NCI-H748 (cell line): Measurements from ENCODE around the gene GPC2.
"Not testable (repeated sequence)": the region's sequence is repeated elsewhere in the genome, so short reads cannot be mapped to it uniquely, and the experiment has no call there.

Experiments
- DNase-seq: peaks from one replicate; lab custom pipeline; 2025; ENCODE audit not compliant: unreplicated experiment; lab: John Stamatoyannopoulos, UW

Gene GPC2, protein sequence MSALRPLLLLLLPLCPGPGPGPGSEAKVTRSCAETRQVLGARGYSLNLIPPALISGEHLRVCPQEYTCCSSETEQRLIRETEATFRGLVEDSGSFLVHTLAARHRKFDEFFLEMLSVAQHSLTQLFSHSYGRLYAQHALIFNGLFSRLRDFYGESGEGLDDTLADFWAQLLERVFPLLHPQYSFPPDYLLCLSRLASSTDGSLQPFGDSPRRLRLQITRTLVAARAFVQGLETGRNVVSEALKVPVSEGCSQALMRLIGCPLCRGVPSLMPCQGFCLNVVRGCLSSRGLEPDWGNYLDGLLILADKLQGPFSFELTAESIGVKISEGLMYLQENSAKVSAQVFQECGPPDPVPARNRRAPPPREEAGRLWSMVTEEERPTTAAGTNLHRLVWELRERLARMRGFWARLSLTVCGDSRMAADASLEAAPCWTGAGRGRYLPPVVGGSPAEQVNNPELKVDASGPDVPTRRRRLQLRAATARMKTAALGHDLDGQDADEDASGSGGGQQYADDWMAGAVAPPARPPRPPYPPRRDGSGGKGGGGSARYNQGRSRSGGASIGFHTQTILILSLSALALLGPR

DNA sequence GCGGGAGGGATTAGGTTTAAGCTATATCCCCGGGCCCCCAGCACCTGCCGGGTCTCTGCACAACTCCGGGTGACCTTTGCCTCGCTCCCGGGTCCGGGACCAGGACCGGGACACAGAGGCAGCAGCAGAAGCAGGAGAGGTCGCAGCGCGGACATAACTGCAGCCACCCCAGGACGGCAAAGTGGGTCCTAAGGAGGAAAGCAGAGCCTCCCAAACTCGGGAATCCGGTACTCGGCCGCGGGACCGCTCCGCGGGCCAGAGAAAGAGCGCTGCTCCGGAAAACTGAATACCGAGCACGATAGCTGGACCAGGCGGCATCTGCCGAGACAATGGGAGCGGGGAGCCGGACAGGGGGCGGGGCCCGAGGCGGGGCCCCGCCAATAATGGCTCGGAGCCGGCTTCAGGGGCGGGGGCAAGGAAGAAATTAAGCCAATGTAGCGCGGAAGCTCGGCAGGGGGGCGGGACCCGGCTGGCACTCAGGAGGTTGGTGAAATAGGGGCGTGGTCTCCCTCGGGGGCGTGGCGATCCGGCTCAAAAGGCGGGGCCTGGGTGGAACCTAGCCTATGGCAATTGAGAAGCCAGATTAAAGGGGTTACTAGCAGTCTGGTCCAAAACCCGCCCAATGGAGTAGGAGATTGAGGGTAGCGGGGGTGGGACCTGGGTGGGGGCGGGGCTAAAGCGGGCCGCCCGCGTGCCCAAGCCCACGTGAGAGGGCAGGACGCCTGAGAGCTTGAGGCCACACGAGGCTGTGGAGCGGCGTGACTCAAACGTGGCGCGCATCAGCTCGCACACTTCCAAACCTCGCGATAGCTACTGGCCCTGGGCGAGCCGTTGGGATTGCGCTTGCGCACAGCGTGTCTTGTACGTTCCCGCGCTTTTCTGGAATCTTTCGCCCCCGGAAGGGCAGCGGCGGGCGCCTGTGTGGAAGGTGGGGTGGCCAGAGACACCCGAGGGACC is at the start of gene GPC2, which contains the start of gene STAG3:
Gene GPC2 (minus strand): TSS at position 337 of the 957 bp plus-strand sequence. CDS start 182 bp downstream, at position 155.
Gene STAG3 (plus strand): TSS at position 874 of the 957 bp plus-strand sequence. CDS start 2,639 bp downstream, outside the sequence.
- DNase-seq: peak; percentile 94

DNA sequence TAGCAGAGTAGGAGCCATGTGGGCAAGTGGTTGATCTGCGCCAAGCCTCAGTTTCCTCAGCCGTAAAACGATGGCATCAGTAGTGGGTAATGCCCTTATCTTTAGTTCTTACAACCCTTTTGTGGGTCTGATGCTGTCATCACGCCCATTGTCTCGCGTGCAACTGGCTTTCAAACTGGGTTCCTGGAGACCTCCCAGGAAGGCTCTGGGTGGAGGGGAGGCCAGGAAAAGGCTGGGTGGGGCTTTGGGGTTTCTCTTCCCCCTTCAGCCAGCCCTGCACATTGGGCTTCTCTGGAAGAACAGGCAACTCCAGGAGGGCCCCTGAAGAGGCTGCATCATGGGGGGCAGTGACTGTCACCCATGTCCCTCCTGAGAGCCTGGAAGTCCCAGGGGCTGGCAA is 47.7 kb upstream of the GPC2 start:
- not testable (repeated sequence) for DNase-seq

DNA sequence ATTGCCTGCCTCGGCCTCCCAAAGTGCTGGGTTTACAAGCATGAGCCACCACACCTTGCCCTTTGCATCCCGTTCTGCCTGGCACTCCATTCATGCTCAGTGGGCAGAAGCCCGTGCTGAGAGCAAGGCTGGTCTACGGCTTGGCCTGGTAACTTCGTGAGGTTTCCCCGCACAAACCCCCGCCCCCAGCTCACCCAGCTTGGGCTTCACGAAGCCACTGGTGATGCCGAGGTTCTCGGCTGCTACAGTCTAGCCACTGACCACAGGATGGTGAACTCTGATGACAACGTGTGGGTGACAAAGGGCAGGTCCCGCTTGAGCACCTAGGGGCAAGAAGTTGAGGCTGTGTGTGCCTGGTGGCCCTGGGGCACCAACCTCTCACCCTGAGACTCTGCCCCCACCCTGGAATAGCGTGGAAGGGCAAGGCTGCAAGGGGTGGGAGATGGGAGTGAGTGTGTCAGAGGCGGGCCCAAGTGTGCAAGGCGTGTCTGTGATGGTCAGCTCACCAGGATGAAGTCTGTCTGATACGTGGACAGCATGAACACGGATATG is 46.3 kb upstream of the GPC2 start:
- DNase-seq: not testable (repeated sequence)

DNA sequence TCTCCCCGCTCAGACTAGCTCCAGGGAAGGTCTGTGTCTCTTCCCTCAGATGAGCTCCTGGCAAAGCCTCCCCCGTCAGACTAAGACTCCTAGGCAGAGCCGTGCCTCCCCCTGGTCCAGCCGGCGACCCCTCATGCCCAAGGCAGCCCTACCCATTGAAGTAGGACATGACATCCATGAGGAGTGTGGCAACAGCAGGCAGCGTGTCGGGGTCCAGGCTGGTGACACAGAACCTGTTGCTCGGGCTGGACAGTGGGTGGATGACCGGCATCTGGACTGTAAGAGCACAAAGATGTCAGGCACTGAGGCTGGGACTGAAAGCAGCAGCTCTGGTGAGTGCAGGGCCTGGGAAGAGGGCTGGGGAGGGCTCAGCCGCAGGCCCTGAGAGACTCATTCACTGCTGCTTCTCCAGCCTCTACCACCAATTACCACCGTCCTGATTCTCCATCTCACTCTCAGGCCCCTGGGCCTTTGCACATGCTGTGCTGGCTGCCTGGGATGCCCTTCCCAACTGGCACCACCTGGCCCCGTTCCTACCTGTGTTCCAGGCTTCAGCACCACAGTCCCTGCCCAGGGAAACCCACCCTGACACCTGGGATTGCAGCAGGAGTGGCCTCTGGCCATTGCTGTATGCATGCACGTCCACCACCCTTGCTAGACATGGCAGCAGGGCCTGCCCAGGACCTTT is 45.4 kb upstream of the GPC2 start:
- no peak for DNase-seq

DNA sequence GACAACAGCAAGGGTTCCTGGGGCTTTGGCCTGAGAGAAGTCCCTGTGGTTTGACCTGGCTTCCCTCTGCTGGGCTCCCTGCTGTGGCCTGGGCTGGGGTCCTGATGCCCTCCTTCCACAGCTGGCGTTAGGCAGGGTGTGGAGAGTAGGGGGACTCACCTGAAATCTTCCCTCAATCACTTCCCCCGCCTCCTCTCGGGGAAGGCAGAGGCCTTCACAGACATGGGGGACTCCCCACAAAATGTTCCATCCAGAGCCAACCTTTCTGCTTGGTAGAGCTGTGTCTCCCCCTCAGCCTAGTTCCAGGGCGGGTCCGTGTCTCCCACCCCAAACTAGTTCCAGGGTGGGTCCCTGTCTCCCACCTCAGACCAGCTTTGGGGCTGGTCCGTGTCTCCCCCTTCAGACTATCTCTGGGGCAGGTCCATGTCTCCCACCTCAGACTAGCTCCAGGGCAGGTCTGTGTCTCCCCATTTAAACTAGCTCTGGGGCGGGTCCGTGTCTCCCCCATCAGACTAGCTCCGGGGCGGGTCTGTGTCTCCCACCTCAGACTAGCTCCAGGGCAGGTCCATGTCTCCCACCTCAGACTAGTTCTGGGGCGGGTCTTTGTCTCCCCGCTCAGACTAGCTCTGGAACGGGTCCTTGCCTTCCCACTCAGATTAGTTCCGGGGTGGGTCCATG is 44.7 kb upstream of the GPC2 start:
- no peak for DNase-seq

DNA sequence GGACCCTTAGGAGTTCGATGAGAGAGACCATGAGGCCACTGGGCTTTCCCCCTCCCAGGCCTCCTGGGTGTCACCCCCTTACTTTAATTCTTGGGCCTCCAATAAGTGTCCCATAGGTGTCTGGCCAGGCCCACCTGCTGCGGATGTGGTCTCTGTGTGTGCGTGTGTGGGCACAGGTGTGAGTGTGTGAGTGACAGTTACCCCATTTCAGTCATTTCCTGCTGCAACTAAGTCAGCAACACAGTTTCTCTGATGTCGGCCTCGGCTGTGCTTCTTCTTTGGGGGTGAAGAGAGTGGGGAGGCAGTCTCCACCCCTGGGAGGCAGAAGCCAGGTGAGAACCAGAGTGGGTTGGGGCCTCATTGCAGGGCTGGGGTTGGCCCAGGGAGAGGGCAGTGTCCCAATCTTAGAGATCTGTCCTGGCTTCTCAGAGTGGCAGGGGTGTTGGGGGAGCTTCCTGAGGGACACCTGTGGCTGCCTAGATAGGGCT is 44.1 kb upstream of the GPC2 start:
- no peak for DNase-seq

DNA sequence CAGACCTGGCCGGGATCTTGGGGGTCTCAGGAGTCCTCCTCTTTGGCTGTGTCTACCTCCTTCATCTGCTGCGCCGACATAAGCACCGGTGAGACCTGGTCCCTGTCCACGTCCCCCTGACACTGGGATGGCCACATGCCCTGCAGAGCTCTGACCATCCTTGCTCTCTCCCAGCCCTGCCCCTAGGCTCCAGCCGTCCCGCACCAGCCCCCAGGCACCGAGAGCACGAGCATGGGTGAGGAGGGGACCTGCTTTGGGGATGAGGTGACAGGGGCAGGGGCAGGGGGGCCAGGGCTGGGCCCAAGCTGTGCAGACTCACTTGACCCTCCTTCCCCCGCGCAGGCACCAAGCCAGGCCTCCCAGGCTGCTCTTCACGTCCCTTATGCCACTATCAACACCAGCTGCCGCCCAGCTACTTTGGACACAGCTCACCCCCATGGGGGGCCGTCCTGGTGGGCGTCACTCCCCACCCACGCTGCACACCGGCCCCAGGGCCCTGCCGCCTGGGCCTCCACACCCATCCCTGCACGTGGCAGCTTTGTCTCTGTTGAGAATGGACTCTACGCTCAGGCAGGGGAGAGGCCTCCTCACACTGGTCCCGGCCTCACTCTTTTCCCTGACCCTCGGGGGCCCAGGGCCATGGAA is 43.5 kb upstream of the GPC2 start:
- no peak for DNase-seq

DNA sequence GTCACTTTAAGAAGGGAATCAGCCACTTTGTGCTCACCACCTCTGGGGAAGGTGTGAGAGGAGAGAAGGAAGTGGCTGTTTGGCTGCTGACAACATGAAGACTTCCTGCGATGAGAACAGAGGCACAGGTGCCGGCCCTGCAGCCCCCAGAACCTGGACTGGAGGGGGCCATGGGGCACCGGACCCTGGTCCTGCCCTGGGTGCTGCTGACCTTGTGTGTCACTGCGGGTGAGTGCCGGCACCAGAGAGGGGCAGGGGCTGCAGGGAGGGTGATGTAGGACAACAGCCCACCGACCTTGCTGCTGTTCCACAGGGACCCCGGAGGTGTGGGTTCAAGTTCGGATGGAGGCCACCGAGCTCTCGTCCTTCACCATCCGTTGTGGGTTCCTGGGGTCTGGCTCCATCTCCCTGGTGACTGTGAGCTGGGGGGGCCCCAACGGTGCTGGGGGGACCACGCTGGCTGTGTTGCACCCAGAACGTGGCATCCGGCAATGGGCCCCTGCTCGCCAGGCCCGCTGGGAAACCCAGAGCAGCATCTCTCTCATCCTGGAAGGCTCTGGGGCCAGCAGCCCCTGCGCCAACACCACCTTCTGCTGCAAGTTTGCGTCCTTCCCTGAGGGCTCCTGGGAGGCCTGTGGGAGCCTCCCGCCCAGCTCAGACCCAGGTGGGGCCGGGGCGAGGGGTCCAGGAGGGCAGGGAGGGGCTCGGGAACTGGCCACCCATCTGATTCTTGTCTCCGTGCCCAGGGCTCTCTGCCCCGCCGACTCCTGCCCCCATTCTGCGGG is 42.8 kb upstream of the GPC2 start, which contains the start of gene PVRIG:
Gene PVRIG (plus strand): TSS at position 149 of the 785 bp plus-strand sequence. CDS start 22 bp downstream, at position 171.
- not testable (repeated sequence) for DNase-seq

DNA sequence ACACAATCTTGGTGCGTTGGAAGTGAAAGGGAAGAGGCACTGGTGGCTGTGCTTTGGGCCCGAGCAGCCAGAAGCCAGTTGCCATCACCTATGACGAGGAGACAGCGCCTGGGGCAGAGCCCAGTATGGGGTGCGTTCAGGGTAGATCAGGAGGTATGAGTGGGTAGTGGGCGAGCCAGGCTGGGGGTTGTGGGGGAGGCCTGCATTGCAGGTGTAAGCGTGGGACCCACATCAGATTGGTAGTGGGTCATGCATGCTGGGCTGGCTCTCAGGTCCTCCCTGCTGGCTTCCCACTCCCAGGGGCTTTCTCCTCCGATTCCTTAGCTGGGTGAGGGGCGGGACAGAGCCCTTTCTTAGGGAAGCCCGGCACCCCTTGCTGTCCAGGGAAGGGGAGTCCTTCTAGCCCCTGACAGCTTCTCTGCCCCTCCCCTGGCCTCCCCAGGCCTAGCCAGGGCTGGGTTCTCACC is 42.1 kb upstream of the GPC2 start:
- DNase-seq: no peak

DNA sequence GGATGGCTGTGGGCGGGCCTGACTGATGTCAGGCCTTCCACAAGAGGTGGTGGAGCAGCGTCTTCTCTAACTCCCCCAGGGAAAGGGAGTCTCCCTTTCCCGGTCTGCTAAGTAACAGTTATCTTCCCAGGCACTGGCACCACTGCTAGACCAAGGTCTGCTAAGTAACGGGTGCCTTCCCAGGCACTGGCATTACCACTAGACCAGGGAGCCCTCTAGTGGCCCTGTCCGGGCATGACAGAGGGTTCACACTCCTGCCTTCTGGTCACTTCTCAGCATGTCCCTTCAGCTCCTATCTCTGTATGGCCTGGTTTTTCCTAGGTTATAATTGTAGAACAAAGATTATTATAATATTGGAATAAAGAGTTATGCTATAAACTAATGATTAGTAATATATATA is 40.8 kb upstream of the GPC2 start:
- peak; percentile 36 for DNase-seq

DNA sequence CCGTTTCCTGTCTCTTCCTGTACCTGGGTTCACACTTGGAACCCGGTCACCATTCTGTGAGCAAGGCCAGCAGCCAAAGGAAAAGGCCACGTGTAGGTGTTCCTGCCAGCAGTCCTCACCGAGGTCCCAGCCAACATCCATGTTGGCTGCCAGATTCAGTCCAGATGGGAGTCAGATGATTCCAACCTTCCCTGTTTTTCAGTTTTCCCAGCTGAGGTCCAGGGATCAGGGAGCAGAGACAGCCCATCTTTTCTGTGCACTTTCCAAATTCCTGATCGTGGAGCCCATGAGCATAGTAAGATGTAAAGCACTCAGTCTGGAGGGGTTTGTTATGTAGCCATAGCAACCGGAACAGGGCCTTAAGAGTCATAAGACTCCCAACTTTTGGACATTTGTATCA is 38.7 kb upstream of the GPC2 start:
- DNase-seq: no peak

DNA sequence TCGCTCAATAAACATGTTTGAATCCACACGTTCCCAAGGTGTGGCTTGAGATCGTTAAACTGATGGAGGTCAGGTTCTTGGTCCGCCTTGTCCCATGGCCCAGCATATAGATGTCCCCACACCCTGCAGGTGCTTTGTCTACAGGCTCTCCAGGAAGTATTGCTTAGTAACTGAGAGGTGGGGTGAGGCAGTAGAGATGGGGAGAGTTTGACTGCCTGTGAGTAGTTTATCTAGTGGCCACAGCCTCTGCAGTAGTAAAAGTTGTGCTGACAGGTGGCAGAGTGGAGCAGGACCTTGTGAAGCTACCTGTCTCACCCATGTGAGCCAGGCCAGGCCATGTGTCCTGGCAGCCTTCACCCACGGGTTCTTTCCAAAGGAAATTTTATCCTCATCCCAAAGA is 37.2 kb upstream of the GPC2 start:
- DNase-seq: not testable (repeated sequence)

DNA sequence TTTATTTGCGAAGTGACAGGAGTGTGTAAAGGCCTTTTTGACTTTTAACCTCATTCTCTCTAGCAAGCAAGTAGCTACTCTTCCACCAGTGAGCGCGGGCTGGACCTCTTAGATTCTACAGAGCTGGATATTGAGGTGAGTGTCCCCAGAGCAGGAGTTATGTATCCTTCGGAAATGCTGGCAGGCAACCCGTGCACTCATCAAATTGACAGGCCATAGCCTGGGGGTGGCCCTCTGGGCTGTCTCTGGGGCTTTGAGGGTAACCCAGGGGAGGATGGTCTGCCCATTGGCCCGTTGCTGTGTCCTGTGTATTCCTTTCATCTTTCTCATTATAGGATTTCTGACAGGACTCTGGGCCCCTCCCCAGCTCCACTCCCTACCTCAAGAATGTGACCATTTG is 36.5 kb upstream of the GPC2 start:
- DNase-seq: no peak

DNA sequence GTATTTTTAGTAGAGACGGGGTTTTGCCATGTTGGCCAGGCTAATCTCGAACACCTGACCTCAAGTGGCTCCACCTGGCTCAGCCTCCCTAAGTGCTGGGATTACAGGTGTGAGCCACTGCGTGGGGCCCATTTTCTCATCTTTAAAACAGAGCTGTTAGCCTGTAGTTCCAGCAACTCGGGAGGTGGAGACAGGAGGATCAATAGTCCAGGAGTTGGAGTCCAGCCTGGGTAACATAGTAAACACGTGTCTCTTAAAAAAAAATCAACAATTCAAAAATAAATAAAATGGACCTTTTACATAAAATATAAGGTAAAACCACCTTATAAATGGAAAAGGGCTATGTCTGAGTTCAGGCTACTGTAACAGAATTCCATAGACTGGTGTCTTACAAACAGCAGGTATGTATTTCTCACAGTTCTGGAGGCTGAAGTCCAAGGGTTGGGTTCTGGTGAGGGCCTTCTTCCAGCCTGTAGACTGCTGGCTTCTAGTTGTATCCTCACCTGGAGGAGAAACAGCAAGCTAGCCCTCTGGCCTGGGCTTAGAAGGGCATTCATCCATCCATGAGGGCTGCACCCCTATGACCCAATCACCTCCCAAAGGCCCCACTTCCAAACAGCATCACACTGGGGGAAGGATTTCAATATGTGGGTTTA is 35.6 kb upstream of the GPC2 start:
- DNase-seq: no peak

DNA sequence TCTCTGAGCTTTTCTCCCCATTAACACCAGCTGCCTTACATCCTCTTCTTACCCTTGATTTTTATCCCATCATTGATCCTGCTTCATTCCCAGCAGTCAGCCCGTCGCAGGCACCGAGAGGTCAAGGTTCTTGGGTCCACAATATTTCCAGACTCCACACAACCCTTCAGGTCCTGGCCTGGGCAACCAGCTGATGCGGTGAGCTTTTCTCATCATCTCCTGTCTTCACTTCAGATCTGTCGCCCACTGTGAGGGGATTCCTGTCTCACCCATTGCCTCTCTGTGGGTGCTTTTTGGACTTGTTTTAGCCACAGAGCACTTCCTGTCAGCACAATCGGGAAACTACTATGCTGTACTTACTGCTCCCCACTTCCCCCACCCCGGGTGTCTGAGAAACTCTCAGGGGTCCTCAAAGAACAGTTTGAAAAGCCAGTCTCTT is 34.2 kb upstream of the GPC2 start:
- DNase-seq: no peak

DNA sequence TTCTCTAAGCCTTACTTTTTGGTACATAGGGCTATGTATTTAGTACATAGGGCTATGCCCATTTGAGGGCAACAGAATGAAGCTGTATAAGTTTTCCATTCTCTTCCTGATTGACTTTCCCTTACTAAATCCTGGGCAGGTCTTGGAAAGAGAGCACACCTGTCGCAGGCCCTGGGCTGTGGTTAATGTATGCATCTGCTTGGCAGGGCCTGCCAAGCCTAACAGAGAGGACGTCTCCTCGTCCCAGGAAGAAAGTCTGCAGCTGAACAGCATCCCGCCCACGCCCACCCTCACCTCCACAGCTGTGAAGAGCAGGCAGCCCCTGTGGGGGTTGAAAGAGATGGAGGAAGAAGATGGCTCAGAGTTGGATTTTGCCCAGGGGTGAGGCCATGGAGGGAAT is 33.6 kb upstream of the GPC2 start:
- no peak for DNase-seq

DNA sequence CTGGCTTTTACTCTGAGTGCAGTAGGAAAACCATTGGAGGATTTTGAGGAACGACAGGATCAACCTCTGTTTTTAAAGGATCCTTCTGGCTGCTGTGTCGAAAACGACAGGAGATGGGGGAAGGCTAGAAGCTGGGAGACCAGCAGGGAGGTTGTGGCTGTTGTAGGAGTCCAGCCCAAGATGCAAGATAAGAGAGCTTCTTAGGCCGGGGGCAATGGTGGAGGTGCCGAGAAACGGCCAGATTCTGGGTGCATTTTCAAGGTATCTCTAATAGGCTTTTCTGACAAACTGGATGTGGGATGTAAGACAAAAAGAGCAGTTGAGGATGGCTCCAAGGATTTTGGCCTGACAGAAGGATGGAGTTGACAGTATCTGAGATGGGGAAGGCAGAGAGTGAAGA is 32.3 kb upstream of the GPC2 start:
- DNase-seq: no peak
